Vagina (tissue), 2 donors: ENCODE data around the gene CAV3. TPM values are rescaled to one million over a fixed set of nuclear protein-coding genes. Genes with fewer than 3 reads are reported as not detected.

Source experiments
- DNase-seq, 2 donors: peaks; one replicate each; pipeline ENCODE4 v3.0.0-alpha.2; 2017; ENCODE audit errors: extremely low spot score in 2 of 2
- H3K27ac ChIP-seq: fragments of 200-600 bp; sonication (generic); one replicate; pipeline ENCODE4 v1.5.1; 2019
- H3K27me3 ChIP-seq: fragments of 200-600 bp; sonication (generic); one replicate; pipeline ENCODE4 v1.5.1; 2019
- H3K36me3 ChIP-seq, 2 donors: fragments of 200-600 bp; sonication (generic); one replicate each; pipeline ENCODE4 v1.5.1; 2017 to 2019
- H3K4me1 ChIP-seq: fragments of 200-600 bp; sonication (generic); one replicate; pipeline ENCODE4 v1.5.1; 2019
- H3K4me3 ChIP-seq, 2 donors: fragments of 200-600 bp; sonication (generic); 1 replicate in 1 of 2; 2 replicates in 1 of 2; pipeline ENCODE4 v1.5.1; 2016 to 2019
- H3K9me3 ChIP-seq: fragments of 200-600 bp; sonication (generic); one replicate; pipeline ENCODE4 v1.5.1; 2019
- CTCF ChIP-seq, 3 experiments: fragments of 450-650 bp in 2 of 3; fragments of 200-600 bp in 1 of 3; sonication (generic) in 1 of 3; IDR thresholded peaks; one replicate each; pipeline ENCODE4 v1.5.1; 2017 to 2019; ENCODE audit warnings: antibody characterized with exemption in 3 of 3, mild to moderate bottlenecking in 2 of 3, moderate library complexity in 2 of 3
- POLR2A ChIP-seq, 2 donors: fragments of 450-650 bp; IDR thresholded peaks; one replicate each; pipeline ENCODE4 v1.6.1; 2017; ENCODE audit warnings: antibody characterized with exemption in 2 of 2, mild to moderate bottlenecking in 2 of 2, moderate library complexity in 2 of 2
- POLR2AphosphoS5 ChIP-seq, 2 donors: sonication (generic); formaldehyde crosslinking; IDR thresholded peaks; one replicate each; pipeline ENCODE4 v1.9.0; 2017; ENCODE audit warnings: antibody characterized with exemption in 2 of 2, mild to moderate bottlenecking in 2 of 2, low read depth in 1 of 2; ENCODE audit not compliant: insufficient read depth in 1 of 2
- intact Hi-C: fragments of 100-400 bp; cut with DNase I; formaldehyde crosslinking; loops from one replicate; pipeline ENCODE4 v1.15.1; 2023
- total RNA-seq: library from RNA; depleted of rRNA; stranded (reverse); fragments of >200 nt; gene quantifications from one replicate; pipeline ENCODE4 v1.2.3, GENCODE V29; 2016

CAV3 gene
- total RNA-seq, 1 donor from 2014 or later, result not detected

- Histone ChIP-seq H3K27ac (no peak overlapping the region), H3K36me3 (no peaks in the 10 kb centered on the region), H3K4me1 (no peaks in the 10 kb centered on the region), H3K4me3 (no peak overlapping the region), H3K27me3 (no peaks in the 10 kb centered on the region), H3K9me3 (no peaks in the 10 kb centered on the region)
- intact Hi-C loops, result no loop called here
- no peak for DNase-seq
- TF ChIP-seq POLR2A (IDR thresholded peaks at IDR 0.05) (no peak), CTCF (IDR thresholded peaks at IDR 0.05) (no peak), POLR2AphosphoS5 (IDR thresholded peaks at IDR 0.05; ENCODE audit: insufficient read depth in 1 of 2, low read depth in 1 of 2) (no peak)
Observed at GRCh38 chr3:8780279-8780678, 46.7 kb downstream of the CAV3 start.

DNA sequence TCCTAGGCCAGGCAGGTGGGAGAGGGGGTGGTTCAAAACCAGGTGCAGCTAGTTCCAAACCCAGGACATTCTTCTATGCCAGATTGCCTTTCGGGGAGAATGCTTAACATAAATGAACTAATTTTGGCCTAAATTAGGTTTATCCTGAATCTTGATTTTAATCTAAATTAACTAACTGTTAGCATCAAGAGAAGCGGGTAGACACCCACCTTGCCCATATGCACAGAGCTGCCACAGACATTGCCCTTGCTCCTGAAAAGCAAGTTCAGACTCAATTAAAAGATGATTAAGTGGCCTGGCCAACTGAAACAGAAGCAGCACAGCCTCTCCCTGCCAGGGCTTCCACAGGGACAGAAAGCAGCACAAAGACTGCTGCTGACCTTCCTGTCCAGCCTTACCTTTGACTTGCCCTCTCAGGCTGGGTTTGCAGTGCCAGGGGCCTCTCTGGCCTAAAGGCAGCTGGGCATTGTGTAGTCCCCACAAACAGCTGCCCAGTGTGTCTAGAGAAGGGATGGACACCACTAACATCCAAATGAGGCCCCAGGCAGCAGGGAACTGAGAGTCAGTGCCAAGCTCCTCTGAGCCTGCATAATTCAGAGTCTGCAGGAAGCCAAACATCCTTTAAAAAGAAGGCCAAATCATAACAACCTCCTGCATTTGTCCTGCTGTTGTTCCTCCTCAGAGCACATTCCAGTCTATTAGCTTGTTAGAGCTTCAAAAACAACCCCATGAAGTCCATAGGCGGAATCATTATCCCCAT, 51.3 kb downstream of the CAV3 start:
- no peak overlapping the region for H3K4me3 ChIP-seq
- H3K9me3 ChIP-seq, result no peaks in the 10 kb centered on the region
- no peaks in the 10 kb centered on the region for H3K4me1 ChIP-seq
- H3K27me3 ChIP-seq, result no peaks in the 10 kb centered on the region
- no peak for DNase-seq
- no peaks in the 10 kb centered on the region for H3K36me3 ChIP-seq
- no peak for TF ChIP-seq POLR2AphosphoS5 (IDR thresholded peaks at IDR 0.05; ENCODE audit: insufficient read depth in 1 of 2, low read depth in 1 of 2)
- no peak for TF ChIP-seq POLR2A (IDR thresholded peaks at IDR 0.05)
- no peak for TF ChIP-seq CTCF (IDR thresholded peaks at IDR 0.05)
- H3K27ac ChIP-seq, result no peak overlapping the region
- intact Hi-C loops, result no loop called here

- Histone ChIP-seq H3K36me3 (no peaks in the 10 kb centered on the region), H3K27me3 (no peaks in the 10 kb centered on the region), H3K27ac (no peak overlapping the region), H3K9me3 (no peaks in the 10 kb centered on the region), H3K4me1 (no peaks in the 10 kb centered on the region), H3K4me3 (no peak overlapping the region)
- intact Hi-C loops, result no loop called here
- TF ChIP-seq POLR2A (IDR thresholded peaks at IDR 0.05) (no peak), POLR2AphosphoS5 (IDR thresholded peaks at IDR 0.05; ENCODE audit: insufficient read depth in 1 of 2, low read depth in 1 of 2) (no peak), CTCF (IDR thresholded peaks at IDR 0.05) (no peak)
- DNase-seq, result no peak
Observed at GRCh38 chr3:8790529-8790928, 56.9 kb downstream of the CAV3 start.

GRCh38 chr3:8793242-8793641, 59.6 kb downstream of the CAV3 start:
- Histone ChIP-seq H3K27ac (no peak overlapping the region), H3K9me3 (no peaks in the 10 kb centered on the region), H3K4me3 (no peak overlapping the region), H3K27me3 (no peaks in the 10 kb centered on the region), H3K36me3 (no peaks in the 10 kb centered on the region), H3K4me1 (no peaks in the 10 kb centered on the region)
- intact Hi-C loops, result no loop called here
- DNase-seq, result no peak
- TF ChIP-seq POLR2A (IDR thresholded peaks at IDR 0.05), result no peak
- TF ChIP-seq CTCF (IDR thresholded peaks at IDR 0.05), result no peak
- no peak for TF ChIP-seq POLR2AphosphoS5 (IDR thresholded peaks at IDR 0.05; ENCODE audit: insufficient read depth in 1 of 2, low read depth in 1 of 2)

GRCh38 chr3:8794247-8794646, 60.6 kb downstream of the CAV3 start:
- no peak overlapping the region for H3K4me3 ChIP-seq
- H3K9me3 ChIP-seq, result no peaks in the 10 kb centered on the region
- no peaks in the 10 kb centered on the region for H3K36me3 ChIP-seq
- H3K4me1 ChIP-seq, result no peaks in the 10 kb centered on the region
- TF ChIP-seq CTCF (IDR thresholded peaks at IDR 0.05), result no peak
- TF ChIP-seq POLR2A (IDR thresholded peaks at IDR 0.05), result no peak
- no peak for TF ChIP-seq POLR2AphosphoS5 (IDR thresholded peaks at IDR 0.05; ENCODE audit: insufficient read depth in 1 of 2, low read depth in 1 of 2)
- no peak for DNase-seq
- H3K27ac ChIP-seq, result no peak overlapping the region
- no peaks in the 10 kb centered on the region for H3K27me3 ChIP-seq
- intact Hi-C loops, result no loop called here
